Pancreas (tissue), 10 donors: ENCODE data around the gene COG4. TPM values are rescaled to one million over a fixed set of nuclear protein-coding genes. Genes with fewer than 3 reads are reported as not detected.
"Not testable (repeated sequence)": the region's sequence is repeated elsewhere in the genome, so short reads cannot be mapped to it uniquely, and the experiment has no call there.

ENCODE experiments used
- ATAC-seq, 4 donors: fragments of 200-7000 bp; cut with Tn5 transposase; one replicate each; pipeline versions ENCODE4 v1.8.0 to v1.9.1; 2020; ENCODE audit warnings: mild to moderate bottlenecking in 4 of 4, moderate library complexity in 4 of 4
- DNase-seq, 6 donors: peaks; one replicate each; pipeline ENCODE4 v3.0.0-alpha.2; 2020
- FAIRE-seq: peaks from 2 replicates; lab custom pipeline; 2012; peaks lifted over from hg19 to GRCh38; lab: Jason Lieb, UNC
- H3K27ac ChIP-seq, 4 donors: fragments of 200-600 bp; sonication (generic); 1 replicate in 3 of 4; 2 replicates in 1 of 4; pipeline versions ENCODE4 v1.5.0 to v1.8.0; 2020
- H3K27me3 ChIP-seq, 4 donors: fragments of 200-600 bp; one replicate each; pipeline ENCODE4 v1.8.0; 2021
- H3K36me3 ChIP-seq, 3 donors: fragments of 200-600 bp; sonication (generic) in 1 of 3; one replicate each; pipeline versions ENCODE4 v1.5.0 to v1.8.0; 2020 to 2021
- H3K4me1 ChIP-seq, 3 donors: fragments of 200-600 bp; one replicate each; pipeline ENCODE4 v1.8.0; 2021
- H3K4me3 ChIP-seq, 4 donors: fragments of 200-600 bp; sonication (generic) in 2 of 4; one replicate each; pipeline versions ENCODE4 v1.5.0 to v1.8.0; 2020 to 2021
- H3K9me3 ChIP-seq, 4 donors: fragments of 200-600 bp; one replicate each; pipeline ENCODE4 v1.8.0; 2021
- CTCF ChIP-seq, 4 donors: fragments of 200-600 bp; sonication (generic) in 3 of 4; IDR thresholded peaks; one replicate each; pipeline versions ENCODE4 v1.5.0 to v1.8.0; 2021; ENCODE audit warnings: antibody characterized with exemption in 4 of 4
- WGBS, 2 donors: extraction: QIAGEN DNeasy Blood & Tissue Kit; methylation state at CpG; one replicate each; pipeline ENCODE4 v1.1.7; 2013; 5-methylcytosine and 5-hydroxymethylcytosine counted together
- intact Hi-C, 3 donors: fragments of 100-400 bp; cut with DNase I; formaldehyde crosslinking; loops; one replicate each; pipeline versions ENCODE4 v1.11.1 to v1.14.2; 2022
- polyA plus RNA-seq, 2 donors: library from polyadenylated mRNA; stranded (reverse); fragments of 200-250 nt; gene quantifications; one replicate each; pipeline ENCODE4 v1.2.3, GENCODE V29; 2013
- total RNA-seq, 6 donors: library from RNA; stranded (reverse); fragmentation: NEBNext Ultra II Directional in 4 of 6; extraction: Animal tissue kit (Norgen Biotek cat#: 25700) in 4 of 6; gene quantifications; one replicate each; pipeline versions ENCODE4 v1.2.1 to v1.2.4, GENCODE V29; 2021 to 2023
- donor health status: healthy with polysubstance abuse.
- donor health status: DM: no; HTN: no; CAD: no; lungs with moderate emphysema.
- donor health status: DM: no; HTN: no; CAD: no.
- donor health status: control.
- donor health status: control.
- donor health status: Bipolar disorder and iron deficiency.
- donor health status: DM: yes; HTN: yes; CAD: no.
- donor health status: DM: no; HTN: no; CAD: no.
- donor health status: DM: no; HTN: no; CAD: no.
- donor health status: DM: yes; HTN: yes; CAD: no.

Gene COG4
- total and polyA plus RNA-seq, 8 donors, result 12.3 to 56.4 (median 19.3) TPM

- H3K4me1 ChIP-seq, result peaks cover 7 to 24% (median 17%) of the 10 kb centered on the region in 3 donors
- 66 to 70% methylated on average over 8 of the region's 8 CpGs for WGBS, 2 donors
- intact Hi-C loops, result no loop called here
- H3K27ac ChIP-seq, result no peak overlapping the region
- TF ChIP-seq CTCF (IDR thresholded peaks at IDR 0.05), result peak in 2 of 4 donors; percentile 24 to 32
- H3K4me3 ChIP-seq, result no peak overlapping the region
- ATAC-seq (peak in 2 of 4 donors; percentile 22 to 27), DNase-seq (no peak), FAIRE-seq (no peak)
- no peaks in the 10 kb centered on the region for H3K9me3 ChIP-seq
- H3K27me3 ChIP-seq, result no peaks in the 10 kb centered on the region
- H3K36me3 ChIP-seq, result peaks cover 4 to 69% (median 29%) of the 10 kb centered on the region in 3 donors
Measured at GRCh38 chr16:70529051-70529777, 5.9 kb upstream of the COG4 start.

- H3K27me3 ChIP-seq, result no peaks in the 10 kb centered on the region
- intact Hi-C loops, result no loop called here
- 77 to 82% methylated on average over 8 of the region's 8 CpGs for WGBS, 2 donors
Measured at GRCh38 chr16:70527315-70527996, 4.1 kb upstream of the COG4 start.

GRCh38 chr16:70526403-70526802 is 3.0 kb upstream of the COG4 start:
- intact Hi-C loops, result no loop called here
- Histone ChIP-seq H3K27ac (no peak overlapping the region), H3K4me1 (peaks cover 11 to 25% (median 24%) of the 10 kb centered on the region in 3 donors), H3K9me3 (no peaks in the 10 kb centered on the region), H3K4me3 (no peak overlapping the region), H3K27me3 (no peaks in the 10 kb centered on the region), H3K36me3 (peaks cover 3 to 40% (median 17%) of the 10 kb centered on the region in 3 donors)
- no peak for DNase-seq
- no peak for TF ChIP-seq CTCF (IDR thresholded peaks at IDR 0.05)
- WGBS, 2 donors, result 71 to 81% methylated on average over 6 of the region's 6 CpGs
- no peak for FAIRE-seq
- ATAC-seq, result no peak

More at GRCh38 chr16:70527315-70527996, 4.1 kb upstream of the COG4 start:
- peaks cover 4 to 51% (median 21%) of the 10 kb centered on the region in 3 donors for H3K36me3 ChIP-seq
- H3K4me3 ChIP-seq, result no peak overlapping the region
- H3K4me1 ChIP-seq, result peaks cover 10 to 24% (median 20%) of the 10 kb centered on the region in 3 donors
- ATAC-seq (no peak), DNase-seq (no peak), FAIRE-seq (no peak)
- no peak for TF ChIP-seq CTCF (IDR thresholded peaks at IDR 0.05)
- no peaks in the 10 kb centered on the region for H3K9me3 ChIP-seq
- H3K27ac ChIP-seq, result no peak overlapping the region

- Histone ChIP-seq H3K4me3 (peak overlapping the region; percentile 65 to 90 (median 85)), H3K4me1 (peaks cover 11 to 25% (median 24%) of the 10 kb centered on the region in 3 donors), H3K27ac (peak overlapping the region; percentile 60 to 81 (median 74)), H3K36me3 (peaks cover 0 to 24% (median 4%) of the 10 kb centered on the region in 3 donors)
- intact Hi-C loops, H3K27me3 ChIP-seq, H3K9me3 ChIP-seq, FAIRE-seq: not testable (repeated sequence)
- ATAC-seq (peak; percentile 7 to 59 (median 30)), DNase-seq (peak in 2 of 6 donors; percentile 29 to 60)
- 1% methylated on average over 24 of the region's 24 CpGs for WGBS, 2 donors
Measured at GRCh38 chr16:70524399-70524825, 1.1 kb upstream of the COG4 start.

- H3K27ac ChIP-seq, result peak within 1 kb of the TSS; percentile 60 to 81 (median 74)
- peak; percentile 80 to 89 (median 86) for ATAC-seq
- H3K27me3 ChIP-seq, result no peaks in the 10 kb centered on the region
- no peak for FAIRE-seq
- intact Hi-C loops, result no loop called here
- no peaks in the 10 kb centered on the region for H3K9me3 ChIP-seq
- peaks cover 0 to 18% (median 0%) of the 10 kb centered on the region in 3 donors for H3K36me3 ChIP-seq
- peak within 1 kb of the TSS; percentile 65 to 90 (median 85) for H3K4me3 ChIP-seq
- 0% methylated on average over 32 of the region's 32 CpGs for WGBS, 2 donors
- DNase-seq, result peak; percentile 47 to 79 (median 64)
- H3K4me1 ChIP-seq, result peaks cover 11 to 25% (median 24%) of the 10 kb centered on the region in 3 donors
- no peak for TF ChIP-seq CTCF (IDR thresholded peaks at IDR 0.05)
Measured at GRCh38 chr16:70523743-70524398, 517 bp upstream of the COG4 start, which contains the start of gene SF3B3. SF3B3 (plus strand) TSS chr16:70523816; CDS start chr16:70526657, 2,841 bp downstream.
